H1 (cell line): ENCODE data around the gene CSF2RB. TPM values are rescaled to one million over a fixed set of nuclear protein-coding genes. Genes with fewer than 3 reads are reported as not detected.

ENCODE experiments used
- ASH2L ChIP-seq: fragments of 200-600, 300-600 bp; sonication (generic); IDR thresholded peaks from one replicate; pipeline ENCODE4 v1.7.1; 2017; ENCODE audit warnings: low read length
- CEBPB ChIP-seq: IDR thresholded peaks from 2 replicates; pipeline ENCODE4 v1.6.1; 2012; ENCODE audit warnings: low read depth, low read length
- CHD1 ChIP-seq: IDR thresholded peaks from 2 replicates; pipeline ENCODE4 v1.6.1; 2012; ENCODE audit warnings: low read depth, low read length, improper control_type of control experiment
- CHD7 ChIP-seq: fragments of 300-600 bp; sonication (generic); IDR thresholded peaks from 2 replicates; pipeline ENCODE4 v1.7.1; 2012; ENCODE audit warnings: low read length, moderate library complexity, mild to moderate bottlenecking, inconsistent platforms; ENCODE audit not compliant: insufficient replicate concordance
- JUN ChIP-seq: IDR thresholded peaks from 2 replicates; pipeline ENCODE4 v1.6.1; 2011; ENCODE audit warnings: low read depth, mild to moderate bottlenecking, improper control_type of control experiment, low read length
- JUND ChIP-seq: IDR thresholded peaks from 2 replicates; pipeline ENCODE4 v1.6.1; 2011; ENCODE audit warnings: mild to moderate bottlenecking, improper control_type of control experiment, low read length
- NANOG ChIP-seq: IDR thresholded peaks from 2 replicates; pipeline ENCODE4 v1.6.1; 2011; ENCODE audit warnings: low read length, low read depth, mild to moderate bottlenecking, inconsistent platforms; ENCODE audit not compliant: insufficient read depth, poor library complexity, severe bottlenecking
- NRF1 ChIP-seq: IDR thresholded peaks from 2 replicates; pipeline ENCODE4 v1.6.1; 2011; ENCODE audit warnings: mild to moderate bottlenecking, low read depth, low read length, improper control_type of control experiment
- SRF ChIP-seq: IDR thresholded peaks from 2 replicates; pipeline ENCODE4 v1.6.1; 2011; ENCODE audit warnings: mild to moderate bottlenecking, low read depth, low read length, moderate library complexity
- SUZ12 ChIP-seq: fragments of 200-600 bp; sonication (generic); IDR thresholded peaks from 2 replicates; pipeline ENCODE4 v1.6.1; 2012; ENCODE audit warnings: mild to moderate bottlenecking, inconsistent platforms, low read length, moderate library complexity, mixed read lengths
- TAF7 ChIP-seq: optimal IDR thresholded peaks from 2 replicates; pipeline ENCODE3; 2011; ENCODE audit warnings: low read depth, mild to moderate bottlenecking, inconsistent platforms, low read length, moderate library complexity, borderline replicate concordance
- polyA plus RNA-seq, 7 experiments: library from polyadenylated mRNA; depleted of rRNA in 3 of 7; stranded (reverse) in 5 of 7; unstranded in 2 of 7; fragments of >200 nt in 5 of 7; fragments of 200-250 nt in 2 of 7; gene quantifications; 1 replicate in 5 of 7; 2 replicates in 1 of 7; 4 replicates in 1 of 7; pipeline versions ENCODE4 v1.2.1 to v1.2.3, GENCODE V29; 2011 to 2013; ENCODE audit warnings: missing spikeins in 2 of 7, mixed read lengths in 2 of 7
- total RNA-seq: library from RNA; stranded (reverse); fragmentation: NEBNext Ultra II Directional; extraction: Animal tissue kit (Norgen Biotek cat#: 25700); gene quantifications from 2 replicates; pipeline ENCODE4 v1.2.1, GENCODE V29; 2021

CSF2RB gene
- total and polyA plus RNA-seq, 2 of the 8 experiments (the other 6 are each of a cell fraction or from before 2014, with no cell fraction given), result not detected

- no peak for TF ChIP-seq CHD7
- TF ChIP-seq NANOG, result no peak
- TF ChIP-seq CHD1, result no peak
- TF ChIP-seq JUND, result no peak
- TF ChIP-seq JUN, result no peak
- no peak for TF ChIP-seq ASH2L
- no peak for TF ChIP-seq SUZ12
- TF ChIP-seq CEBPB, result no peak
- no peak for TF ChIP-seq NRF1
- TF ChIP-seq SRF, result no peak
- no peak for TF ChIP-seq TAF7
Measured at GRCh38 chr22:36937319-36938027, 24.0 kb downstream of the CSF2RB start (continued).
